H1 (cell line): ENCODE results near the gene POU4F1.
A peak's percentile ranks its signal among the peaks of the same experiment; 100 is the strongest.

Experiments used
- BACH1 ChIP-seq: IDR thresholded peaks from 2 replicates; pipeline ENCODE4 v1.6.1; 2012; ENCODE audit warnings: low read length, improper control_type of control experiment
- CBX8 ChIP-seq: fragments of 300-800, 300-1000 bp; sonication (generic); IDR thresholded peaks from 2 replicates; pipeline ENCODE4 v1.7.1; 2016; ENCODE audit warnings: low read depth, low read length, borderline replicate concordance
- CEBPB ChIP-seq: IDR thresholded peaks from 2 replicates; pipeline ENCODE4 v1.6.1; 2012; ENCODE audit warnings: low read depth, low read length
- EP300 ChIP-seq, 2 experiments: IDR thresholded peaks; 1 replicate in 1 of 2; 2 replicates in 1 of 2; pipeline ENCODE4 v1.6.1; 2011 to 2012; ENCODE audit warnings: low read depth in 2 of 2, low read length in 2 of 2, mild to moderate bottlenecking in 2 of 2, borderline replicate concordance in 1 of 2, inconsistent platforms in 1 of 2, moderate library complexity in 1 of 2
- EZH2 ChIP-seq: fragments of 200-600 bp; sonication (generic); IDR thresholded peaks from 2 replicates; pipeline ENCODE4 v1.7.1; 2012; ENCODE audit warnings: low read depth, mild to moderate bottlenecking, moderate library complexity, low read length, inconsistent platforms; ENCODE audit not compliant: severe bottlenecking
- POLR2AphosphoS5 ChIP-seq: IDR thresholded peaks from 2 replicates; pipeline ENCODE4 v1.6.1; 2011; ENCODE audit warnings: low read depth, low read length
- RBBP5 ChIP-seq: IDR thresholded peaks from 2 replicates; pipeline ENCODE4 v1.7.1; 2012; ENCODE audit warnings: low read depth, mild to moderate bottlenecking, inconsistent platforms, low read length, moderate library complexity, borderline replicate concordance
- RFX5 ChIP-seq: IDR thresholded peaks from 2 replicates; pipeline ENCODE4 v1.6.1; 2011; ENCODE audit warnings: low read depth, low read length, improper control_type of control experiment, borderline replicate concordance
- SP1 ChIP-seq: IDR thresholded peaks from 2 replicates; pipeline ENCODE4 v1.6.1; 2011; ENCODE audit warnings: low read depth, low read length
- TAF7 ChIP-seq: optimal IDR thresholded peaks from 2 replicates; pipeline ENCODE3; 2011; ENCODE audit warnings: low read depth, mild to moderate bottlenecking, inconsistent platforms, low read length, moderate library complexity, borderline replicate concordance
- YY1 ChIP-seq: IDR thresholded peaks from 2 replicates; pipeline ENCODE4 v1.6.1; 2011; ENCODE audit warnings: low read depth, mild to moderate bottlenecking, low read length
- ZNF274 ChIP-seq: IDR thresholded peaks from 2 replicates; pipeline ENCODE4 v1.7.0; 2012; ENCODE audit warnings: low read length, borderline replicate concordance; ENCODE audit errors: extremely low read depth
- TF ChIP-seq, protein P1 (sequence below): IDR thresholded peaks from 2 replicates; pipeline ENCODE4 v1.6.1; 2011; ENCODE audit warnings: low read depth, mild to moderate bottlenecking, low read length; ENCODE audit not compliant: insufficient read depth
- TF ChIP-seq, protein P2 (sequence below), 3 experiments: IDR thresholded peaks; 1 replicate in 2 of 3; 2 replicates in 1 of 3; pipeline versions ENCODE4 v1.5.1 to v1.6.1; 2011; ENCODE audit warnings: low read length in 3 of 3, mild to moderate bottlenecking in 3 of 3, inconsistent platforms in 2 of 3, low read depth in 1 of 3, moderate library complexity in 1 of 3; ENCODE audit not compliant: insufficient read depth in 1 of 3; ENCODE audit errors: control extremely low read depth in 1 of 3

DNA sequence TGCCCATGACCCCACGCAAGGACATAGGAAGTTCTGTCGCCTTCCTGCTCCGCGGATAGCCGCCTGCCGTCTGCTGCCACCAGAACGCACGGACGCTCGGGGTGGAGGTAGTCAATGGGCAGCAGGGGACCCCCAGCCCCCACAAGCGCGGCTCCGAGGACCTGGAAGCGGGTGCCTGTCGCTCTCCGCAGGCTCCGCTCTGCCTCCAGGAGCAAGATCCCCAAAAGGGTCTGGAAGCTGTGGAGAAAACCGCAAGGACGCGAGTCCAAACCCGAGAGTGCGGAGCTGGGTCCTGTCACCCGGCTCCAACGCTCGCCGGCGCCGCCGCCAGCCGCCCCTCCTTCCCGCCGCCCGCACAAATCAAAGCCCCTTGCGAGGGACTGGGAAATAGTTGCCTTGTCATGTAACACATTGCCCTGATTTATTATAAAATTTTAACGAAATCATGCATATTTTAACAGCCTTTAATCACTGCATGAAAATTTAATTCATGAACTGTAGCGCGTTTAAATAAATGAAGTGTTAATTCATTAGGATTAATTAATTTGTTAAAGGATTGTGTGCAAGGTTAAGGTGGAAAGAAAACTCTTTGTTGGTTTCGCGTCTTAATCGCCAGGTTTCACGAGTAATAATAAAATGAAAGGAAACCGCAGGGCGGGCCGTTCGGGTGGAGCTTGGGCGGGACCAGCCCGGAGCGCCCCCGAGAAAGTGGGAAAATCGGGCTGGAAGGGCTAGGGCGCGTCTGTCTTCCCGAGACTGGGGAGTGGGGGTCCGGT, 5.5 kb upstream of the POU4F1 start:
- TF ChIP-seq, protein P1, sequence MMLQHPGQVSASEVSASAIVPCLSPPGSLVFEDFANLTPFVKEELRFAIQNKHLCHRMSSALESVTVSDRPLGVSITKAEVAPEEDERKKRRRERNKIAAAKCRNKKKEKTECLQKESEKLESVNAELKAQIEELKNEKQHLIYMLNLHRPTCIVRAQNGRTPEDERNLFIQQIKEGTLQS = no peak
- TF ChIP-seq EP300 (IDR thresholded peaks at IDR 0.05; ENCODE audit: borderline replicate concordance in 1 of 2, low read depth in 2 of 2, low read length in 2 of 2) (no peak), RBBP5 (no peak), CBX8 (no peak), CEBPB (no peak), RFX5 (no peak), BACH1 (no peak; the same call in 1 of the 2 replicates), TAF7 (no peak), ZNF274 (no peak), POLR2AphosphoS5 (no peak), EZH2 (peak; percentile 96), YY1 (no peak), SP1 (no peak)
- TF ChIP-seq, protein P2, sequence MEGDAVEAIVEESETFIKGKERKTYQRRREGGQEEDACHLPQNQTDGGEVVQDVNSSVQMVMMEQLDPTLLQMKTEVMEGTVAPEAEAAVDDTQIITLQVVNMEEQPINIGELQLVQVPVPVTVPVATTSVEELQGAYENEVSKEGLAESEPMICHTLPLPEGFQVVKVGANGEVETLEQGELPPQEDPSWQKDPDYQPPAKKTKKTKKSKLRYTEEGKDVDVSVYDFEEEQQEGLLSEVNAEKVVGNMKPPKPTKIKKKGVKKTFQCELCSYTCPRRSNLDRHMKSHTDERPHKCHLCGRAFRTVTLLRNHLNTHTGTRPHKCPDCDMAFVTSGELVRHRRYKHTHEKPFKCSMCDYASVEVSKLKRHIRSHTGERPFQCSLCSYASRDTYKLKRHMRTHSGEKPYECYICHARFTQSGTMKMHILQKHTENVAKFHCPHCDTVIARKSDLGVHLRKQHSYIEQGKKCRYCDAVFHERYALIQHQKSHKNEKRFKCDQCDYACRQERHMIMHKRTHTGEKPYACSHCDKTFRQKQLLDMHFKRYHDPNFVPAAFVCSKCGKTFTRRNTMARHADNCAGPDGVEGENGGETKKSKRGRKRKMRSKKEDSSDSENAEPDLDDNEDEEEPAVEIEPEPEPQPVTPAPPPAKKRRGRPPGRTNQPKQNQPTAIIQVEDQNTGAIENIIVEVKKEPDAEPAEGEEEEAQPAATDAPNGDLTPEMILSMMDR (IDR thresholded peaks at IDR 0.05; ENCODE audit: control extremely low read depth in 1 of 3, insufficient read depth in 1 of 3, low read depth in 1 of 3, low read length in 3 of 3) = no peak
